ENCODE results near the gene MAPK14. TPM values are rescaled to one million over a fixed set of nuclear protein-coding genes. Genes with fewer than 3 reads are reported as not detected.

Gene MAPK14
- total and polyA plus RNA-seq, 7 donors = 30.8 to 91.1 (median 61.9) TPM

- Histone ChIP-seq H3K27ac (no peak overlapping the region), H3K4me1 (no peaks in the 10 kb centered on the region), H3K4me3 (no peak overlapping the region), H3K9me3 (no peaks in the 10 kb centered on the region), H3K27me3 (no peaks in the 10 kb centered on the region), H3K36me3 (no peaks in the 10 kb centered on the region)
- DNase-seq = no peak
- TF ChIP-seq EP300 (IDR thresholded peaks at IDR 0.05) (no peak), POLR2A (IDR thresholded peaks at IDR 0.05) (no peak), POLR2AphosphoS5 (IDR thresholded peaks at IDR 0.05) (no peak)
- TF ChIP-seq, protein P1, sequence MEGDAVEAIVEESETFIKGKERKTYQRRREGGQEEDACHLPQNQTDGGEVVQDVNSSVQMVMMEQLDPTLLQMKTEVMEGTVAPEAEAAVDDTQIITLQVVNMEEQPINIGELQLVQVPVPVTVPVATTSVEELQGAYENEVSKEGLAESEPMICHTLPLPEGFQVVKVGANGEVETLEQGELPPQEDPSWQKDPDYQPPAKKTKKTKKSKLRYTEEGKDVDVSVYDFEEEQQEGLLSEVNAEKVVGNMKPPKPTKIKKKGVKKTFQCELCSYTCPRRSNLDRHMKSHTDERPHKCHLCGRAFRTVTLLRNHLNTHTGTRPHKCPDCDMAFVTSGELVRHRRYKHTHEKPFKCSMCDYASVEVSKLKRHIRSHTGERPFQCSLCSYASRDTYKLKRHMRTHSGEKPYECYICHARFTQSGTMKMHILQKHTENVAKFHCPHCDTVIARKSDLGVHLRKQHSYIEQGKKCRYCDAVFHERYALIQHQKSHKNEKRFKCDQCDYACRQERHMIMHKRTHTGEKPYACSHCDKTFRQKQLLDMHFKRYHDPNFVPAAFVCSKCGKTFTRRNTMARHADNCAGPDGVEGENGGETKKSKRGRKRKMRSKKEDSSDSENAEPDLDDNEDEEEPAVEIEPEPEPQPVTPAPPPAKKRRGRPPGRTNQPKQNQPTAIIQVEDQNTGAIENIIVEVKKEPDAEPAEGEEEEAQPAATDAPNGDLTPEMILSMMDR (IDR thresholded peaks at IDR 0.05) = no peak
- 92 to 96% methylated on average over 4 of the region's 4 CpGs for WGBS, 2 donors
- intact Hi-C loops (cut with DNase I) = no loop called here
Measured at GRCh38 chr6:36160147-36160760, 132.6 kb downstream of the MAPK14 start.

Other genes with a start within 250 kb of the MAPK14 start
- gene CLPSL1, start 246.8 kb upstream of the MAPK14 start, total RNA-seq = not detected
- gene CLPSL1, start 246.8 kb upstream of the MAPK14 start, polyA plus RNA-seq = not detected
- not detected for gene CLPS, start 230.5 kb upstream of the MAPK14 start, total RNA-seq
- 1 to 10 TPM in 1 of 3 donors, under 1 TPM in 1, not detected in 1; 0.38 to 4.8 TPM for gene CLPS, start 230.5 kb upstream of the MAPK14 start, polyA plus RNA-seq
- gene LHFPL5, start 222.5 kb upstream of the MAPK14 start, total RNA-seq = under 1 TPM in 1 of 4 donors, not detected in 3; 0.27 TPM
- under 1 TPM in 2 of 3 donors, not detected in 1; 0.12 to 0.46 TPM for gene LHFPL5, start 222.5 kb upstream of the MAPK14 start, polyA plus RNA-seq
- 10 to 100 TPM; 25.7 to 47.9 (median 40.8) TPM for gene SRPK1, start 106.7 kb upstream of the MAPK14 start, total RNA-seq
- 10 to 100 TPM; 17.4 to 36.6 (median 34.7) TPM for gene SRPK1, start 106.7 kb upstream of the MAPK14 start, polyA plus RNA-seq
- not detected for gene SLC26A8, start 3.2 kb upstream of the MAPK14 start, total RNA-seq
- gene SLC26A8, start 3.2 kb upstream of the MAPK14 start, polyA plus RNA-seq = under 1 TPM in 1 of 3 donors, not detected in 2; 0.10 TPM
- gene MAPK13, start 102.7 kb downstream of the MAPK14 start, total RNA-seq = 1 to 10 TPM; 1.8 to 3.6 (median 2.8) TPM
- gene MAPK13, start 102.7 kb downstream of the MAPK14 start, polyA plus RNA-seq = 100 to 1,000 TPM; 110 to 159 (median 151) TPM
- 10 to 100 TPM; 11.2 to 35.3 (median 23.6) TPM for gene BRPF3, start 168.9 kb downstream of the MAPK14 start, total RNA-seq
- 10 to 100 TPM; 24.9 to 41.8 (median 36.6) TPM for gene BRPF3, start 168.9 kb downstream of the MAPK14 start, polyA plus RNA-seq
- gene PNPLA1, start 242.3 kb downstream of the MAPK14 start, total RNA-seq = not detected
- gene PNPLA1, start 242.3 kb downstream of the MAPK14 start, polyA plus RNA-seq = under 1 TPM in 2 of 3 donors, not detected in 1; 0.20 to 0.46 TPM